Calu3 (cell line): ENCODE results near the gene FMN1. TPM values are rescaled to one million over a fixed set of nuclear protein-coding genes. Genes with fewer than 3 reads are reported as not detected.
A peak's percentile ranks its signal among the peaks of the same experiment; 100 is the strongest.

Source experiments
- BruUV-seq: library from RNA; stranded (reverse); fragments of 400-500 nt; replicated peaks from 2 replicates; lab custom pipeline; 2021; lab: Mats Ljungman, UMichigan
- CTCF ChIA-PET: fragments of 300-600 bp; sonication (Branson Sonifier 250); formaldehyde crosslinking; loops from one replicate; lab custom pipeline; 2022; ENCODE audit warnings: antibody characterized with exemption; lab: Charles Lee
- DNase-seq: peaks from one replicate; pipeline ENCODE4 v3.0.0; 2022
- H3K27ac Mint-ChIP-seq: one replicate; pipeline ENCODE4 v1.8.0; 2022; ENCODE audit warnings: mixed read lengths; ENCODE audit not compliant: unreplicated experiment
- H3K27me3 Mint-ChIP-seq: one replicate; pipeline ENCODE4 v1.8.0; 2022; ENCODE audit warnings: mixed read lengths; ENCODE audit not compliant: unreplicated experiment
- H3K36me3 Mint-ChIP-seq: one replicate; pipeline ENCODE4 v1.8.0; 2022; ENCODE audit warnings: mild to moderate bottlenecking, moderate library complexity, mixed read lengths; ENCODE audit not compliant: insufficient read depth, unreplicated experiment
- H3K4me1 Mint-ChIP-seq: one replicate; pipeline ENCODE4 v1.8.0; 2022; ENCODE audit warnings: mild to moderate bottlenecking, low read depth, mixed read lengths; ENCODE audit not compliant: unreplicated experiment
- H3K4me3 Mint-ChIP-seq: one replicate; pipeline ENCODE4 v1.8.0; 2022; ENCODE audit warnings: mild to moderate bottlenecking, low read depth, moderate library complexity, mixed read lengths; ENCODE audit not compliant: unreplicated experiment
- H3K9me3 Mint-ChIP-seq: one replicate; pipeline ENCODE4 v1.8.0; 2022; ENCODE audit warnings: low read depth, mixed read lengths; ENCODE audit not compliant: unreplicated experiment
- CTCF ChIP-seq: fragments of 200-600 bp; IDR thresholded peaks from one replicate; pipeline ENCODE4 v1.8.0; 2022; ENCODE audit warnings: antibody characterized with exemption; ENCODE audit not compliant: unreplicated experiment
- intact Hi-C: fragments of 100-400 bp; cut with micrococcal nuclease; formaldehyde crosslinking; loops from one replicate; pipeline ENCODE4 v1.10.0; 2022; ENCODE audit not compliant: unreplicated experiment
- total RNA-seq: library from RNA; stranded (reverse); gene quantifications from 2 replicates; pipeline ENCODE4 v1.2.3, GENCODE V29; 2022

FMN1 gene
- total RNA-seq, 1 experiment from 2014 or later: 7.1 TPM

- H3K4me3 Mint-ChIP-seq: no peak overlapping the region
- DNase-seq: peak; percentile 3
Observed at GRCh38 chr15:33242165-33242564, 47.7 kb upstream of the FMN1 start.

DNA sequence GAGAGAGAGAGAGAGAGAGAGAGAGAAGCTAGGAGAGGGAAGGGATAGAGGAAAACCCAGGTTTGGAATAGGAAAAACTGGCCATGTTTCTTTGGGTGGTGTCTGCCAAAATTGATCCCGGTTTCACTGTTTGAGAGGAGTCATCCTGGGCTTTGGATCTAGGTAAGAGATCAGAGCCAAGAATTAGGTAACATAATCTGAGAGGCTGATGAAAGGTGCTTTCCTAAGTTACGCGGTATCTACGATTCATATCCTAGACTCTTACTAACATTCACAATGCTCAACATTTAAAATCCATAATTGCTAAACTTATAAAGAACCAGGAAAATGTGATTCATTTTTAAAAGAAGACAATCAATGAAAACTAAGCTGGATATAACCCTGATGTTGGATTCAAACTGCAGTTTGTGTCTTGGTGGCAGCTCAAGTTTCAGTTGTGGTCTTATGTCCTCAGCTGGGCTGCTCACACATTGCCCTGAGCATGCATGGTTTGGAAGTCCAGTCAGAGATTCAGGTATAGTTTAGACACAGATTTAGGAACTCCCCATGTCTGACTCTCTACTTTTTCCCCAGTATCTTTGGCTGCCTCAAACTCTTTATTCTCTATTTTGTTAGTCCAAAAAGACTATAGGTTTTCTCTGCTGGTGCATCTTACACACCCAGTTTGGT is 42.5 kb upstream of the FMN1 start:
- no peak overlapping the region for H3K4me3 Mint-ChIP-seq
- no peak for DNase-seq
- intact Hi-C loops: no loop called here
- TF ChIP-seq CTCF: no peak
- peaks cover 10% of the 10 kb centered on the region for H3K27me3 Mint-ChIP-seq
- H3K36me3 Mint-ChIP-seq: no peaks in the 10 kb centered on the region
- H3K9me3 Mint-ChIP-seq: no peaks in the 10 kb centered on the region
- H3K27ac Mint-ChIP-seq: no peak overlapping the region
- no peaks in the 10 kb centered on the region for H3K4me1 Mint-ChIP-seq
- BruUV-seq: no TSS peak
- CTCF ChIA-PET: no interaction called here

More at GRCh38 chr15:33242165-33242564, 47.7 kb upstream of the FMN1 start:
- Mint-ChIP-seq H3K4me1 (no peaks in the 10 kb centered on the region), H3K27me3 (peaks cover 6% of the 10 kb centered on the region), H3K9me3 (no peaks in the 10 kb centered on the region), H3K27ac (no peak overlapping the region), H3K36me3 (no peaks in the 10 kb centered on the region)
- BruUV-seq: no TSS peak
- CTCF ChIA-PET: no interaction called here
- no peak for TF ChIP-seq CTCF
- intact Hi-C loops: no loop called here

- CTCF ChIA-PET: no interaction called here
- BruUV-seq: no TSS peak
- DNase-seq: peak; percentile 1
- no peak for TF ChIP-seq CTCF
- Mint-ChIP-seq H3K36me3 (no peaks in the 10 kb centered on the region), H3K4me1 (no peaks in the 10 kb centered on the region), H3K27ac (no peak overlapping the region), H3K9me3 (no peaks in the 10 kb centered on the region), H3K4me3 (no peak overlapping the region), H3K27me3 (peaks cover 10% of the 10 kb centered on the region)
- intact Hi-C loops: loop anchor here (1.0 kb wide), 1 partner anchor 466 kb away; no protein-coding TSS in a partner anchor
Observed at GRCh38 chr15:33234020-33234461, 39.5 kb upstream of the FMN1 start.

DNA sequence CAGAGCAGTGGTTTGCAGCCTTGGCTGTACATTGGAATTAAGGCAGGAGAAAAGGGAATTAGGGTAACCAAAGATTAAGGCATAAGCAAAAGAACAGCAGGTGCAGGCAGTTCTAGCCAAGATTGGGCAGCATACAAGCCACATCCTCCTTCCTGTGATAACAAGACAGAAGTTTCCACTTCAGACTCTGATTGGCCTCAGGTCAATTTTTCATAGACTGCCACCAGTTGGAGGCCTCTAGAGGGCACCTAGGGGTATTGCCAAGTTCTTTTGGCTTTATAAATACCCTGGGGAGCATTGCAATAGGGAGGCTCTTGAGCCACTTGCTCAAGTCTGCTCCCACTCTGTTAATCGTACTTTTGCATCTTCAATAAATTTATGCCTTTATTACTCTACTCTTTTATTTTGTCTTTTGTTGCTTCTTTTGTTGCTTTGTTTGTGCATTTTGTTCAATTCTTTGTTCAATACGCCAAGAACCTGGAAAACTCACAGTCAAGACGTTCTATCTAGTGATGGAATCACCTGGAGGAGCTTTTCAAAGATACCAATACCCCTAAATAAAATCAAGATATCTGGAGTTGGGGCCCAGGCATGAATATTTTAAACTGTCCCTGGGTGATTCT is 32.2 kb upstream of the FMN1 start:
- Mint-ChIP-seq H3K9me3 (no peaks in the 10 kb centered on the region), H3K4me3 (no peak overlapping the region), H3K27me3 (no peaks in the 10 kb centered on the region), H3K36me3 (no peaks in the 10 kb centered on the region), H3K4me1 (no peaks in the 10 kb centered on the region), H3K27ac (no peak overlapping the region)
- CTCF ChIA-PET: no interaction called here
- intact Hi-C loops: loop anchor here (10.0 kb wide), 1 partner anchor 132 kb away; no protein-coding TSS in a partner anchor
- BruUV-seq: no TSS peak
- TF ChIP-seq CTCF: peak; percentile 22
- DNase-seq: peak; percentile 3
